ENCODE results near the gene SLC9A3.

Gene SLC9A3

DNA sequence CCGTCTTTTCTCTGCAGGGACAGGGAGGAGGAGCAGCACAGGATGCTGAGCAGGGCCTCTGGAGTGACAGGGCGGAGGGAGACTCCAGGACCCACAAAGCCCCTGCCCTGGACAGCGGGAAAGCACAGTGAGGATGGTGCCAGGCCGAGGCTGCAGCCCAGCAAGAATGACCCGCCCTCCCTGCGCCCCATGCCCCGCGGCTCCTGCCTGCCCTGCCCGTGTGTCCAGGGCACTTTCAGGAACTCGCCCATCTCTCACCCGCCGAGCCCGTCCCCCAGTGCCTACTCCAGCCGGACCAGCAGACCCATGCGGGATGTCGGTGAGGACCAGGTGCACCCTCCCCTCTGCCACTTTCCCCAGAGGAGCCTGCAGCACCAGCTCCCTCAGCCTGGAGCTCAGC, 90.4 kb downstream of the SLC9A3 start:
- peaks cover 2% of the 10 kb centered on the region; the same call in 1 of the 2 replicates for H3K4me1 ChIP-seq (ENCODE audit: control insufficient read depth, insufficient read depth, low read length)
- no peaks in the 10 kb centered on the region for H3K27me3 ChIP-seq (ENCODE audit: control insufficient read depth, insufficient read depth, low read length)
- no peak overlapping the region for H3K27ac ChIP-seq (ENCODE audit: low read length)
- H3K36me3 ChIP-seq (ENCODE audit: control insufficient read depth, insufficient read depth, low read length) = no peaks in the 10 kb centered on the region
- no CpG with 5 or more reads among the region's 16 CpGs for WGBS (ENCODE audit: insufficient coverage, insufficient read length)
- DNase-seq (ENCODE audit: low read depth, low spot score) = no peak
- H3K9me3 ChIP-seq (ENCODE audit: control insufficient read depth, insufficient read depth, low read length) = no peaks in the 10 kb centered on the region
- no peak overlapping the region for H3K4me3 ChIP-seq (ENCODE audit: low read length)

DNA sequence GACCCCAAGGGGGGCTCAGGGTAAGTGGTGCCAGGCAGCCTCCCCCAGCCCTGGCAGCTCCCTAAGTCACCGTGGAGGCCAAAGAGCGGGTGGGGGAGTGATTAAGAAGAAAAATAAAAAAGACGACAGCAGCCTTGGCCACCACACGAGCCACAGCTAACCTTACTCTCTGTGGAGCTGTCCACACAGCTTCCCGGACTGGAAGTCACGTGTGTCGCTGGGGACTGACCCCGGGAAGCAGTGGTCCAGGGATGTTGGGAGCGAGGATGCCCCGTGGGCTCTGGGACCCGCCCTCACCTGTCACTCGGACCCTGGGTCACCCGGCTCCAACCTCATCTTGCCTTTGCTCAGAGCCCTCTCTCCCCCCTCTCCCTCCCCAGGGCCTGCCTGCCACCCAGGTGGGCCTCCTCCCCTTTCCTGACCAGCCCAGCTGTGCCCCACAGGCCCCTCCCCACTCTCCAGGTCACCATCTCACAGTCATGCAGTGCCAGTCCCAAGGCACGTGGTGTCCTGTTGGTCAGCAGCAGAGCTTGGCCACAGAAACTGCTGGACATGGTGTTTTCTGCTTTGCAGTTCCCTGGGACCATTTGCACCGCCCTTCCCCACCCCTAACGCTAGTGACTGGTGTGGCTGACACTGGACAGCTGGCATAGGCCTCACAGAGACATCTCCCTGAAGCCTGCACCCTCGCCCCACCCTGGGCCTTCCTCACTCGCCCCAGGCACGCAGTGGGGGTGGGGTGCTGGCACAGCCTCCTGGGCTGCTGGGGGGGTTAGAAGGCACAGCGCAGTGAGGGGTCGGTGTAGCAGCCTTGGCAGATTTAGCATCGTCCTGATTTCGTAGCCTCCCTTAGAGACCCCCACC, 91.1 kb downstream of the SLC9A3 start:
- Histone ChIP-seq H3K9me3 (ENCODE audit: control insufficient read depth, insufficient read depth, low read length) (no peaks in the 10 kb centered on the region), H3K27ac (ENCODE audit: low read length) (no peak overlapping the region), H3K36me3 (ENCODE audit: control insufficient read depth, insufficient read depth, low read length) (no peaks in the 10 kb centered on the region), H3K4me1 (ENCODE audit: control insufficient read depth, insufficient read depth, low read length) (peaks cover 2% of the 10 kb centered on the region; the same call in 1 of the 2 replicates), H3K27me3 (ENCODE audit: control insufficient read depth, insufficient read depth, low read length) (no peaks in the 10 kb centered on the region), H3K4me3 (ENCODE audit: low read length) (no peak overlapping the region)
- WGBS (ENCODE audit: insufficient coverage, insufficient read length) = no CpG with 5 or more reads among the region's 23 CpGs
- no peak for DNase-seq (ENCODE audit: low read depth, low spot score)

DNA sequence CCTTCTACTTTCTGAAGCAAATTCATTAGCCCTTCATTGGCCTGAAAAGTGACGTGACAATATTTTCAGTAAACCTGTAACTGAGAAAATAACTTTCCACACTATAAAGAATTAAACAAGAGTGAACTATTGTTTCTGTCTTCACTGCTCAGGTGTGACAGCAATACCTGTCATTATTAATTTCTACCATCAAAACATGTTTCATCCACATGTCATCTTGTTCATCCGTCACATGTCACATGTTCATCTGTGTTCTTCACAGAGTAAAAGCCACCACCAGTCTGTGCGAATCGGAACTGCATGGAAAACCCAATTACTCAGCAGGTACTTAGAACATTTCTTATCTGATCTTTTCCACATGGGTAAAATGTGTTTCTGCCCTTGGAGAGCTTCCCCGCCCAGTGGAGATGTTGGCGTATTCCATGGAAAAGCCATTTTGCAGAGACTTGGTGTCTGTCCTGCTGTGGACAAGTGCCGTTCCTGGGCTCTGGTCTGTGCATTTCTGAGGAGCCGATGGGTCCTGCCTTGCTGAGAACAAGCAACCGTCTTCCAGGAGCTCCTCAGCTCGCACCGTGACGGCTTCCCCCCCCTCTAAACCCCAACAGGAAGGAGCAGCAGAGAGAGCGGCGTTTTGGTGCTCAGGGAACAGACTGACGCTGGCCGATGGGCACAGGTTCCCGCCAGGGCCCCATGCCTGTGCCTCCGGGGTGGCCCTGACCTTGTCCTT, 91.9 kb downstream of the SLC9A3 start:
- H3K4me1 ChIP-seq (ENCODE audit: control insufficient read depth, insufficient read depth, low read length) = peaks cover 2% of the 10 kb centered on the region; the same call in 1 of the 2 replicates
- no peak overlapping the region for H3K4me3 ChIP-seq (ENCODE audit: low read length)
- no peaks in the 10 kb centered on the region for H3K36me3 ChIP-seq (ENCODE audit: control insufficient read depth, insufficient read depth, low read length)
- H3K9me3 ChIP-seq (ENCODE audit: control insufficient read depth, insufficient read depth, low read length) = no peaks in the 10 kb centered on the region
- no peak for DNase-seq (ENCODE audit: low read depth, low spot score)
- H3K27me3 ChIP-seq (ENCODE audit: control insufficient read depth, insufficient read depth, low read length) = no peaks in the 10 kb centered on the region
- no peak overlapping the region for H3K27ac ChIP-seq (ENCODE audit: low read length)
- no CpG with 5 or more reads among the region's 18 CpGs for WGBS (ENCODE audit: insufficient coverage, insufficient read length)

DNA sequence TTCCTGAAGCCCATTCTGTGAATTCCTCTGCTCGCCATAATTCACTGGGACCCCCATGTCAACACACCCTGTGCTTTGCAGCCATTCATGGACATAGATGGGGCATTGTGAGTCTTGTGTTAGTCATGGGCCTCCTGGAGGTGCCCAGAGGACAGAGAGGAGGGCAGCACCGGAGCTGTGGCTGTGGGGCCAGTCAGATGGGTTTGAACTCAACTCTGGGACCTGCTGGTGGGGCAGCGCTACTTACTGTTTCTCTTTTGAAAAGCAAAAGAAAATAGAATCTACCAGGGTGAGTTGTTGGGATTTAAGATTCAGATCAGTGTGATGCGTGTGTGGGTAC, 92.6 kb downstream of the SLC9A3 start:
- DNase-seq (ENCODE audit: low read depth, low spot score) = no peak
- no peaks in the 10 kb centered on the region for H3K36me3 ChIP-seq (ENCODE audit: control insufficient read depth, insufficient read depth, low read length)
- no CpG with 5 or more reads among the region's 4 CpGs for WGBS (ENCODE audit: insufficient coverage, insufficient read length)
- H3K27me3 ChIP-seq (ENCODE audit: control insufficient read depth, insufficient read depth, low read length) = no peaks in the 10 kb centered on the region
- no peak overlapping the region for H3K4me3 ChIP-seq (ENCODE audit: low read length)
- no peak overlapping the region for H3K27ac ChIP-seq (ENCODE audit: low read length)
- H3K9me3 ChIP-seq (ENCODE audit: control insufficient read depth, insufficient read depth, low read length) = no peaks in the 10 kb centered on the region
- peaks cover 2% of the 10 kb centered on the region; the same call in 1 of the 2 replicates for H3K4me1 ChIP-seq (ENCODE audit: control insufficient read depth, insufficient read depth, low read length)

- Histone ChIP-seq H3K4me1 (ENCODE audit: control insufficient read depth, insufficient read depth, low read length) (no peaks in the 10 kb centered on the region), H3K36me3 (ENCODE audit: control insufficient read depth, insufficient read depth, low read length) (no peaks in the 10 kb centered on the region), H3K9me3 (ENCODE audit: control insufficient read depth, insufficient read depth, low read length) (no peaks in the 10 kb centered on the region), H3K27me3 (ENCODE audit: control insufficient read depth, insufficient read depth, low read length) (no peaks in the 10 kb centered on the region), H3K4me3 (ENCODE audit: low read length) (no peak overlapping the region), H3K27ac (ENCODE audit: low read length) (no peak overlapping the region)
- no CpG with 5 or more reads among the region's 18 CpGs for WGBS (ENCODE audit: insufficient coverage, insufficient read length)
- DNase-seq (ENCODE audit: low read depth, low spot score) = no peak
Observed at GRCh38 chr5:431001-431710, 93.1 kb downstream of the SLC9A3 start.

DNA sequence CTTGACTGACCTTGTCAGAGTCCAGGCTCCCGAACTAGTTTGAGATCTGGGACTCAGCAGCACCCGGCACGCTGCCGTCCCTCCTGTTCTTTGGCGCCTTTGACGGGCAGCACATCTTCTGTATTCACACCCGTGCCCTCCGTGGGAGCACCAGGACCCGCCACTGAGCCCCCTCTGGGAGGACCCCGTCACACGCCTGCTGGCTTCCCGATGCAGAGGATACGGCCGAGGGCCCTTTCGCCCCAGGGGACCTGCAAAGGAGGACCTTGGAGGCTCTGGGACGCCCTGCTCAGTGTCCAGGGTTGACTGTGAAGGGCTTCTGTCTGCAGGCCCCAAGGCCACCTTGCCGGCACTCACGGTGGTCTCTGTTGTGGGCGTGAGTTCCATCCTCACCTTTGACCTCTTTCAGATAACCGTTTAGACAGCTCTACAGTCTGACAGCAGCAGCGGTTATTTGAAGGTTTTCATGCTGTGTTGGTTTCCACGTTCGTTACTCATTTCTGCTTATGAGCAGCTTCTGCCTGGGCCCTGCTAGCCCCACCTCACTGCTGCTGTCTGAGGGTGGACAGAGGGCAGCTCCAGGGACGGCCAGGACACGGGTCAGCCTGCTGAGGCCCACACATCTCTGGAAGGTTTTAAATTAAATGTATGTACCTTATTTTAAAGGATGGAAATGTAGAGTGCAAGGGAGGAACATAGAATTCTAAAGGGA, 93.9 kb downstream of the SLC9A3 start:
- DNase-seq (ENCODE audit: low read depth, low spot score) = no peak
- H3K4me1 ChIP-seq (ENCODE audit: control insufficient read depth, insufficient read depth, low read length) = no peaks in the 10 kb centered on the region
- no peaks in the 10 kb centered on the region for H3K27me3 ChIP-seq (ENCODE audit: control insufficient read depth, insufficient read depth, low read length)

GRCh38 chr5:429453-430188, 94.6 kb downstream of the SLC9A3 start:
- H3K27me3 ChIP-seq (ENCODE audit: control insufficient read depth, insufficient read depth, low read length) = no peaks in the 10 kb centered on the region
- WGBS (ENCODE audit: insufficient coverage, insufficient read length) = no CpG with 5 or more reads among the region's 35 CpGs
- no peaks in the 10 kb centered on the region for H3K36me3 ChIP-seq (ENCODE audit: control insufficient read depth, insufficient read depth, low read length)
- no peak overlapping the region for H3K27ac ChIP-seq (ENCODE audit: low read length)
- no peak overlapping the region for H3K4me3 ChIP-seq (ENCODE audit: low read length)
- no peaks in the 10 kb centered on the region for H3K9me3 ChIP-seq (ENCODE audit: control insufficient read depth, insufficient read depth, low read length)
- no peak for DNase-seq (ENCODE audit: low read depth, low spot score)
- no peaks in the 10 kb centered on the region for H3K4me1 ChIP-seq (ENCODE audit: control insufficient read depth, insufficient read depth, low read length)

More for the DNA sequence above, 93.9 kb downstream of the SLC9A3 start:
- Histone ChIP-seq H3K9me3 (ENCODE audit: control insufficient read depth, insufficient read depth, low read length) (no peaks in the 10 kb centered on the region), H3K4me3 (ENCODE audit: low read length) (no peak overlapping the region), H3K36me3 (ENCODE audit: control insufficient read depth, insufficient read depth, low read length) (no peaks in the 10 kb centered on the region), H3K27ac (ENCODE audit: low read length) (no peak overlapping the region)
- no CpG with 5 or more reads among the region's 25 CpGs for WGBS (ENCODE audit: insufficient coverage, insufficient read length)

GRCh38 chr5:428754-429452, 95.3 kb downstream of the SLC9A3 start:
- no peak overlapping the region for H3K27ac ChIP-seq (ENCODE audit: low read length)
- no peaks in the 10 kb centered on the region for H3K27me3 ChIP-seq (ENCODE audit: control insufficient read depth, insufficient read depth, low read length)

DNA sequence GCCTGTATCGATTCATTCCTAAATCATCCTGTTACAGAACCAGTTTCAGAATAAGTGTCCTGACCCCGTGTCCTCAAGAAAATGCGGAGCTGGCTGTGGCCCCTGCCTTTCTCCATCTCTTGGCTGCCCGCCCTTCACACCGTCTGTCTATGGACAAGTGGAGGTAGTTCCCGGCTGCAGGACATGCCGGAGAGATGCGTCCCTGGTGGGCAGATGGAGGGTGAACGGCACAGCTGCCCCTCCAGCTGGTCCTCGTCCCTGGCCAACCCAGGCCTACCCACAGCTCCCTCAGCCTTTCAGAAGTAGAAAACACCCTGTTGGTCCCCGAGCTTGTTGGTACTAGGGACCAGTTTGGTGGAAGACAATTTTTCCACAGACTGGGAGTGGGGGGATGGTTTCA, 96.0 kb downstream of the SLC9A3 start:
- Histone ChIP-seq H3K4me3 (ENCODE audit: low read length) (no peak overlapping the region), H3K27ac (ENCODE audit: low read length) (no peak overlapping the region), H3K4me1 (ENCODE audit: control insufficient read depth, insufficient read depth, low read length) (no peaks in the 10 kb centered on the region), H3K36me3 (ENCODE audit: control insufficient read depth, insufficient read depth, low read length) (no peaks in the 10 kb centered on the region), H3K9me3 (ENCODE audit: control insufficient read depth, insufficient read depth, low read length) (no peaks in the 10 kb centered on the region), H3K27me3 (ENCODE audit: control insufficient read depth, insufficient read depth, low read length) (no peaks in the 10 kb centered on the region)
- no CpG with 5 or more reads among the region's 11 CpGs for WGBS (ENCODE audit: insufficient coverage, insufficient read length)
- DNase-seq (ENCODE audit: low read depth, low spot score) = no peak

More at GRCh38 chr5:428754-429452, 95.3 kb downstream of the SLC9A3 start:
- DNase-seq (ENCODE audit: low read depth, low spot score) = no peak
- no peaks in the 10 kb centered on the region for H3K36me3 ChIP-seq (ENCODE audit: control insufficient read depth, insufficient read depth, low read length)
- H3K4me3 ChIP-seq (ENCODE audit: low read length) = no peak overlapping the region
- no peaks in the 10 kb centered on the region for H3K9me3 ChIP-seq (ENCODE audit: control insufficient read depth, insufficient read depth, low read length)
- no peaks in the 10 kb centered on the region for H3K4me1 ChIP-seq (ENCODE audit: control insufficient read depth, insufficient read depth, low read length)
- no CpG with 5 or more reads among the region's 22 CpGs for WGBS (ENCODE audit: insufficient coverage, insufficient read length)
